Osteocyte (in vitro differentiated cells): ENCODE data around the gene ZNF784. TPM values are rescaled to one million over a fixed set of nuclear protein-coding genes. Genes with fewer than 3 reads are reported as not detected.

Experiments
- DNase-seq: peaks from one replicate; pipeline ENCODE4 v3.0.0; 2021; ENCODE audit warnings: mixed read lengths; ENCODE audit not compliant: unreplicated experiment; ENCODE audit errors: extremely low spot score
- H3K27ac Mint-ChIP-seq: one replicate; pipeline ENCODE4 v1.8.0; 2021; ENCODE audit warnings: mild to moderate bottlenecking, mixed read lengths; ENCODE audit not compliant: unreplicated experiment
- H3K27me3 Mint-ChIP-seq: one replicate; pipeline ENCODE4 v1.8.0; 2021; ENCODE audit warnings: mixed read lengths; ENCODE audit not compliant: unreplicated experiment
- H3K36me3 Mint-ChIP-seq: one replicate; pipeline ENCODE4 v1.8.0; 2021; ENCODE audit warnings: mixed read lengths; ENCODE audit not compliant: unreplicated experiment
- H3K4me1 Mint-ChIP-seq: one replicate; pipeline ENCODE4 v1.8.0; 2021; ENCODE audit warnings: mixed read lengths; ENCODE audit not compliant: unreplicated experiment
- H3K4me3 Mint-ChIP-seq: one replicate; pipeline ENCODE4 v1.8.0; 2021; ENCODE audit warnings: mild to moderate bottlenecking, moderate library complexity, mixed read lengths; ENCODE audit not compliant: unreplicated experiment
- H3K9me3 Mint-ChIP-seq: one replicate; pipeline ENCODE4 v1.8.0; 2021; ENCODE audit warnings: mixed read lengths; ENCODE audit not compliant: unreplicated experiment
- total RNA-seq: library from RNA; stranded (reverse); gene quantifications from 2 replicates; pipeline ENCODE4 v1.2.1, GENCODE V29; 2021
- TF ChIP-seq, protein P1 (sequence below): fragments of 200-600 bp; sonication (generic); IDR thresholded peaks from 2 replicates; pipeline ENCODE4 v1.5.0; 2021; ENCODE audit warnings: antibody characterized with exemption, mild to moderate bottlenecking, moderate library complexity

The ZNF784 gene
- total RNA-seq, 1 donor from 2014 or later, result 9.6 TPM

DNA sequence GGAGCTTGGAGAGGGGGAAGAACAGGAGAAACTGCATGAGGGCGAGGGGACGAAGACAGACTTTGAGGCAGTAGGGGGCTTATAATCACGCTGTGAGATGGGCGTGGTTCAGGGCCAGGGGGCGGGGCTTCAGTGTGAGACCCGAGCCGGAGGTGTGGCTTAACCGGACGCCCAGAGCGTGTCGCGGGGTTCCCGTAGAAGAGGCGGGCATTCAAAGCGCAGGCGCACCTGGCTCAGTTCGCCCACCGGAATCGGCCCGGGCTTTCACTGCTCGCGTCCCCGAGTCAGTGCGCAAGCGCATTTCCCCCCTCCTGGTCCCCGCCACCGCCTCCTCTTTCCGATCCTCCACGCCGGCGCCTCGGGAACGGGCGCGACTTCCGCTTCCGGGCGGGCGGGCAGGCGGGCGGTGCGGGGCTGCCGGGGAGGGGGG lies 19.1 kb downstream of the ZNF784 start:
- peak overlapping the region; percentile 96 for H3K27ac Mint-ChIP-seq
- TF ChIP-seq, protein P1, sequence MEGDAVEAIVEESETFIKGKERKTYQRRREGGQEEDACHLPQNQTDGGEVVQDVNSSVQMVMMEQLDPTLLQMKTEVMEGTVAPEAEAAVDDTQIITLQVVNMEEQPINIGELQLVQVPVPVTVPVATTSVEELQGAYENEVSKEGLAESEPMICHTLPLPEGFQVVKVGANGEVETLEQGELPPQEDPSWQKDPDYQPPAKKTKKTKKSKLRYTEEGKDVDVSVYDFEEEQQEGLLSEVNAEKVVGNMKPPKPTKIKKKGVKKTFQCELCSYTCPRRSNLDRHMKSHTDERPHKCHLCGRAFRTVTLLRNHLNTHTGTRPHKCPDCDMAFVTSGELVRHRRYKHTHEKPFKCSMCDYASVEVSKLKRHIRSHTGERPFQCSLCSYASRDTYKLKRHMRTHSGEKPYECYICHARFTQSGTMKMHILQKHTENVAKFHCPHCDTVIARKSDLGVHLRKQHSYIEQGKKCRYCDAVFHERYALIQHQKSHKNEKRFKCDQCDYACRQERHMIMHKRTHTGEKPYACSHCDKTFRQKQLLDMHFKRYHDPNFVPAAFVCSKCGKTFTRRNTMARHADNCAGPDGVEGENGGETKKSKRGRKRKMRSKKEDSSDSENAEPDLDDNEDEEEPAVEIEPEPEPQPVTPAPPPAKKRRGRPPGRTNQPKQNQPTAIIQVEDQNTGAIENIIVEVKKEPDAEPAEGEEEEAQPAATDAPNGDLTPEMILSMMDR, result no peak
- H3K27me3 Mint-ChIP-seq, result no peaks in the 10 kb centered on the region
- H3K4me1 Mint-ChIP-seq, result peaks cover 40% of the 10 kb centered on the region
- H3K36me3 Mint-ChIP-seq, result peaks cover 9% of the 10 kb centered on the region
- DNase-seq, result peak; percentile 100
- H3K4me3 Mint-ChIP-seq, result peak overlapping the region; percentile 80
- no peaks in the 10 kb centered on the region for H3K9me3 Mint-ChIP-seq

DNA sequence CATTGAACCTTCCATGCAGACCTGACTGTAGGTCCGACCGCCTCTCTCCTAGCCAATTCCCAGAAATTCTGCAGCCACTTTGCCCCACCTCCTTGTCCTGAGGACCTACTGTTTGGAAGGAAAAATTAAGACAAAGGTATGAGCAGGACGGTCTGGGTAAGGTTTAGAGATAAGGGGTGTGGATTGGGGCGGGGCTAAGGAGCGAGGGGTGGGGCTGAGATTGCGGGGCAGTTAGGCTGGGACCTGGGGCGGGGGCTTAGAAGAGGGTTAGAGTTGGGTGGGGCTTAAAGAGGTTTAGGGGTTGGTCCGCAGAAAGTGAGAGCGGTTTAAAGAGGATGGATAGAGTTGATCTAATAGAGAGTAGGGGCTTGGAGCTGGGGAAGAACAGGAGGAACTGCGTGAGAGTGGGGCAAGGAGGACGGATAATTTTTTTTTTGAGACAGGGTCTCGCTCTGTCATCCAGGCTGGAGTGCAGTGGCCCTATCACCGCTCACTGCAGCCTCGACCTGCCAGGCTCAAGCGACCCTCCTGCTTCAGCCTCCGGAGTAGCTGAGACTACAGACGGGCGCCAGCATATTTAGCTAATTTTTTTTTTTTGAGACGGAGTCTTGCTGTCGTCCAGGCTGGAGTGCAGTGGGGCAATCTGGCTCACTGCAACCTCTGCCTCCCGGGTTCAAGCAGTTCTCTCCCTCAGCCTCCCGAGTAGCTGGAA lies 20.6 kb downstream of the ZNF784 start:
- TF ChIP-seq, protein P1, result no peak
- no peak for DNase-seq
- H3K36me3 Mint-ChIP-seq, result peaks cover 2% of the 10 kb centered on the region
- no peaks in the 10 kb centered on the region for H3K9me3 Mint-ChIP-seq
- H3K4me3 Mint-ChIP-seq, result peak overlapping the region; percentile 80
- H3K27me3 Mint-ChIP-seq, result no peaks in the 10 kb centered on the region
- H3K4me1 Mint-ChIP-seq, result peaks cover 42% of the 10 kb centered on the region
- peak overlapping the region; percentile 96 for H3K27ac Mint-ChIP-seq

DNA sequence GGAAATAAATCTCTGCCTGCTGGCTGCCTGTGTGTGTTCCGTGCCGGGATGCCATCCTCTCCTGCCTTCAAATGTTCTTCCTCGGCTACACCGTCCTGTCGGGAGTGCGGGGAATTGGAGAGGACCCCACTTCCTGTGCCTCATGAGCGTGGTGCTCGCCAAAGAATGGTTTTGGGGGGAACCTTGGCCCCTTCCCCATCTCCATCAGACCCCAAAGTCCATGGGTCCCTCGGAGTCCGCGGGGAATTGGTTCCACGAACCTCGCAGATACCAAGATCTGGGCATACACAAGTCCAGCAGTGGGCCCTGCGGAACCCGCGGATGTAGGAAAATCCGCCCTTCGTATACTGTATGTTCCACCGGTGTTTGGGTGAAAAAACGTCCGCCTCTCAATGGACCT lies 21.3 kb downstream of the ZNF784 start:
- no peak for DNase-seq
- H3K27me3 Mint-ChIP-seq, result no peaks in the 10 kb centered on the region
- TF ChIP-seq, protein P1, result no peak
- peak overlapping the region; percentile 69 for H3K27ac Mint-ChIP-seq
- H3K4me3 Mint-ChIP-seq, result peak overlapping the region; percentile 6
- H3K9me3 Mint-ChIP-seq, result no peaks in the 10 kb centered on the region
- peaks cover 4% of the 10 kb centered on the region for H3K36me3 Mint-ChIP-seq
- H3K4me1 Mint-ChIP-seq, result peaks cover 45% of the 10 kb centered on the region

DNA sequence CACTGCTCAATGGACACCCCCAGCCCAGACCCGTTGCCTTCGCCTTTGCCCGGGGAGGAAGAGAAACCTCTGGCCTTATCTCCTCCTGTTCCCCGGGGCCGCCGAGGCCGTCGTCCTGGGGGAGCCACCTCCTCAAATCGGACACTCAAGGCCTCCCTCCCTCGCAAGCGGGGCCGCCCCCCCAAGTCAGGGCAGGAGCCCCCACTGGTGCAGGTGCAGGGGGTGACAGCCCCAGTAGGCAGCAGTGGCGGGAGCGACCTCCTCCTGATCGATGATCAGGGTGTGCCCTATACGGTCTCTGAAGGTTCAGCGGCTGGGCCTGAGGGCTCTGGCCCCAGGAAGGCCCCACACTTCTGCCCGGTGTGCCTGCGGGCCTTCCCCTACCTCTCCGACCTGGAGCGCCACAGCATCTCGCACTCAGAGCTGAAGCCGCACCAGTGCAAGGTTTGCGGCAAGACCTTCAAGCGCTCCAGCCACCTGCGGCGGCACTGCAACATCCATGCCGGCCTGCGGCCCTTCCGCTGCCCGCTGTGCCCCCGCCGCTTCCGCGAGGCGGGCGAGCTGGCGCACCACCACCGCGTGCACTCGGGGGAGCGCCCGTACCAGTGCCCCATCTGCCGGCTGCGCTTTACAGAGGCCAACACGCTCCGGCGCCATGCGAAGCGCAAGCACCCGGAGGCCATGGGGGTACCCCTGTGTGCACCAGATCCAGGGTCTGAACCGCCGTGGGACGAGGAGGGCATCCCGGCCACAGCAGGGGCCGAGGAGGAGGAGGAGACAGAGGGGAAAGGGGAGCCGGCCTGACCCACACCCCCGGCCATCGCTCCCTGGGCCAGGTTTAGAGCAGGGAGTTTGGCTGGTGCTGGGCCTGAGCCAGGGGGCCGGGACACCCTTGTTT lies 22.0 kb downstream of the ZNF784 start:
- H3K9me3 Mint-ChIP-seq, result no peaks in the 10 kb centered on the region
- H3K4me1 Mint-ChIP-seq, result peaks cover 37% of the 10 kb centered on the region
- no peaks in the 10 kb centered on the region for H3K27me3 Mint-ChIP-seq
- H3K36me3 Mint-ChIP-seq, result peaks cover 4% of the 10 kb centered on the region
- TF ChIP-seq, protein P1, result no peak
- no peak overlapping the region for H3K27ac Mint-ChIP-seq
- no peak overlapping the region for H3K4me3 Mint-ChIP-seq
- DNase-seq, result no peak

DNA sequence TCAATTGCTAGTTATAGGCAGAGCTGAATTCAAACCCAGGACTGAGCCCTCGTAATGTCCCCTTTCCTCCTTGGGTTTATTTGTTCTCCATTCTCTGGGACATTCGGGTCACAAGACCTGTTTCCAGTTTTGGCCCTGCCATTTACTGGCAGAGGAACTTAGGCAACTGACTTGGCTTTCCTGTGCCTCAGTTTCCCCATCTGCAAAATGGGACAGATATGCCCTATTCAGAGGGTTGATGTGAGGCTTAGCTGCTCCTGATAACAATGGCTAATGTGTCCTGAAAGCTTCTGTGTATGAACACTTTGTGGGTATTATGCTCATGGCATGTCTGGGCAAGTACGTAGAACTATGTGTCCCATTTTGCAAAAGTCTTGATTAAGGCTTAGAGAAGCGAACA lies 23.3 kb downstream of the ZNF784 start:
- Mint-ChIP-seq H3K27me3 (no peaks in the 10 kb centered on the region), H3K36me3 (peaks cover 12% of the 10 kb centered on the region), H3K4me3 (peak overlapping the region; percentile 70), H3K9me3 (no peaks in the 10 kb centered on the region), H3K4me1 (peaks cover 25% of the 10 kb centered on the region), H3K27ac (peak overlapping the region; percentile 78)
- no peak for DNase-seq
- TF ChIP-seq, protein P1, result no peak
